ENCODE results near the gene GPR55.

The GPR55 gene

DNA sequence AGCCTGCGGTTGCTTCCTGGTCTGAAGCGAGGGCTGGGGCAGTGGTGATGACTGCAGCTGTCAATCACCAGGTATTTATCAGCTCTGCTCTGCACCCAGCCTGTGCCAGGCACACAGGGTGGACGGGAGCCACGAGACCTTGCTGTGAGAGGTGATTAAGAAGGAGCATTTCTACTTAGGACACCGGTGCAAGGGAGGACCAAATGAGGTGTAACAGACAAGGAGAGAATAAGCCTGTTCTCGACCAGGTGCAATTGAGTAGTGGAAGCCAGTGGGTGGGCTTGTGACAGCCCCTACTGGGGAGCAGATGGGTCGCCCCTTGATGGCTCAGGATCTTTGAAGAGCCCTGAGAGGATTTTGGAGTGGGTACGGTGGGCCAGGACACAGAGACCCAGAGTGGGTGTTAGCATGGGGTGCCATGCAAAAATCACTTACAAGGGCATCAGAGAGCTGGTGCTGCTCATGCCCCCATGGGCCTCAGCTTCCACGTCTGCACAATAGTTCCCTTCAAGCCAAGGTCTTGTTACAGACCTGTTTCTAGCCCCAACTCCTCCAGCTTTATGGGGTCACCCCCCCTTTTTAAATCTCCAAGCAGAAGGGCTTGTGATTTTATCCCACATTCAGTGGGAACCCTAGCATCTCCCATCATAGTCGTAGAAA is 24.6 kb downstream of the GPR55 start:
- no peak for DNase-seq (ENCODE audit: low spot score)

DNA sequence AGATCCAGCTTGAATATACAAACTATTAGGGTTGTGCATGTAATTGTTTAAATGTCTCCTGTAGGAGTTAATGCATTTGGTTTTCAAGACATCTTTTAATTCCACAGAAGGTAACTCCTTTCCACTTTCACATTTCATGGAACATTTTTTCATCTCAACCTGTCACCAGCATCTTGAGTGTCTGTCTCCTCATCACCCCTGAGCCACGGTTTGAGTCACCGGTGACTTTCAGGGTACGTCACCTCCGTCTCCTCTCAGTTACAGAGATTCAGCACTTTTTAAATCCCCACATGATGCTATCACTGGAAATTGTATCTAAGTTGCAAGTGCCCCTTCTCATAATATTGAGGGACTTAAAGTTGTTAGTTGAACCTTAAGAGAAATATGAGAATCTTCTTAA is 25.3 kb downstream of the GPR55 start:
- no peak for DNase-seq (ENCODE audit: low spot score)

DNA sequence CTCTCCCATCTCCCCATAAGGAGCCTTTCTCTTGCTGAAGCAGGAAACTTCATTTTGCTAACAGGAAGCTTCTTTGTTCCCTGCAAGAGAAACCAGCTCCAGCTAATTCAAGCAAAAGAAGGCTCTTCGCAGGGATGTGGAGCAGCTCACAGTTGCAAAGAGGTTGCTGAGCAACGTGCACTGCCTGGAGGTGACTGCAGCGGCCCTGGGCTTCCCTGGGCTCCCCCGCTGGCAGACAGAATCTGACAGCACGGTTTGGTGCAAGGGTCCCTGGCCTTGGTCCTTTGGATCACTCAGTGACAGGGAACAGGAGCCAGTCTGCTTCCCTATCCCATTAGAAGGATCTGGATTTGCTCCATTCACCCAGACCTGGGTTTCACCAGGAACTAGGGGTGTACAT is 25.8 kb downstream of the GPR55 start:
- DNase-seq (ENCODE audit: low spot score), result peak; percentile 76

- no peak for DNase-seq (ENCODE audit: low spot score)
Measured at GRCh38 chr2:230898713-230899091, 26.3 kb downstream of the GPR55 start.

- DNase-seq (ENCODE audit: low spot score), result no peak
Measured at GRCh38 chr2:230898016-230898712, 26.9 kb downstream of the GPR55 start.

- no peak for DNase-seq (ENCODE audit: low spot score)
Measured at GRCh38 chr2:230896346-230897115, 28.5 kb downstream of the GPR55 start.

DNA sequence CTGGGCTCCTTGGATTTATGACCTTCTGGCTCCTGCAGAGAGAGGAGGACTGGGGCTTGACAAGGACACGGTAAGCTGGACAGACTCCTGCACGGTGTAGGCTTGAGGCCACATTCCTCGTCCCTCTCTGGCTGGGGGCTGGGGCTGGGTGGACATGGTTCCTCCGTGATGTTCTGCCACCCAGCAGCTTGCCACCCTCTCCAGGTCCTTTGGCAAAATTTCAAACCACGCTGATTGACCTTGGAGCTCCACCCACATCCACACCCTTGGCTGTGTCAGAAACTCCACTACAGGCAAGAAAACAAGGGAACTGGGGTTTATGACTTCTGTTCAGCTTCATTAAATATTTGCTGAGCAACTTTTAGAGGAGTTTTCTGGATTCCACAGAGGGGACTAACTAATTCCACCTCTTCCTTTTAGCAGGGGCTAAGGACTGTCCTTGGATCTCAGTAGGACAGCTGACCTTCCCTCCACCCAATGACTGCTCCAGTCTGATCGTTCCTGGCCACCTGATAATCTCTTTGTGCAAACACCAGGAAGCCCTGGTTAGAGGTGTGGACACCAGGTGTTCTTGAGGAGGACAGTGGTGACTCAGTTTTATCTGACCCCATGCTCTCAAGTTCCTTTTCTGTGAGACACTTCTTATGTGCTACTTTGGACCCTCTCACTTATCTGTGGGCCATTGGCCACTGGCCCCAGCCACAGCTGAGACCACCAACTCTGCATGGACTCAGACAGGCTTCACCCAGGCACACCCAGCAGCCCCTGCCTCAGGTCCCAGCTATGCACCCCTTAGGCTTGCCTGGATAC is 29.3 kb downstream of the GPR55 start:
- no peak for DNase-seq (ENCODE audit: low spot score)

DNA sequence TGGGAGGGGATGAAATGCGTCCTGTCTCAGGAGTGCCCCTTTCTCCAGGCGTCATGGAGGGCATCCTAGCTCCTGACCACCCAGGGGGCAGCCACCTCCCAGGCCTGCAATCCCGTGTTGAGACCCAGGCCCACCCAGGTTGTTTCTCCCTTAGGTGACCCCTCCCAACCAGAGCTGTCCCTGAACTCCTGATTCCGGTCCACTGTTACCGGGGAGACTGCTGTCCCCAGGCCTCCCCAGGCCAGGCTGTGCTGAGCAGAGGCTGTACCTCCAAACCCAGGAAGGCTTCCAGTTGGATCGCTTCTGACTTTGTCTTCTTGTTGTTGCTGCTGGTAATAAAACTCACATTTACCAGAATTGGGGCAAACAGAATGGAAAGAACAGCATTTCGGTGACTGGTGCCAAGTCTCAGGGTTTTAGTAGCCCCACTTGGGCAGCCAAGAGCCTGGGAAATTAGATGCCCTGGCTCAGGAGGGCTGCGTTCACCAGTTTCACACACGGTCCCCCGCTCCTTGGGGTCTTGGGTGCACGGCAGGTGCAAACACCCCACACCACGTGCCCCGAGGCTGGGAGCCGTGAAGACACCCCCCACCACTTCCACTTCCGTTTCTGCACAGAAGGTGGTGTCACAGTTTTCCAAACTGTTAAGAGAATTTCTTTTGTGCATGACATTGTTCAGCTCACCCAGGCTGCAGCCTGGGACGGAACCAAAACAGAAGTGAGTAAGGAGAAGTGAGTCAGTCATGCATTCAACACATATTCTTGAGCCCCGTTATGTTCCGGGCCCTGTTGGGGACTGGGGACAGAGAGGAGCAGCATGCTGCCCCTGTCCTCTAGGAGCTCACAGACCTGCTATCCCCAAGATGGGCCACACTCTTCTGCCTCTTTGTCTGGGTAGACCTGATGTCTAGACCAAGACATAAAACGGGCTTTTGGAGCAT is 30.9 kb downstream of the GPR55 start:
- DNase-seq (ENCODE audit: low spot score), result peak; percentile 76

DNA sequence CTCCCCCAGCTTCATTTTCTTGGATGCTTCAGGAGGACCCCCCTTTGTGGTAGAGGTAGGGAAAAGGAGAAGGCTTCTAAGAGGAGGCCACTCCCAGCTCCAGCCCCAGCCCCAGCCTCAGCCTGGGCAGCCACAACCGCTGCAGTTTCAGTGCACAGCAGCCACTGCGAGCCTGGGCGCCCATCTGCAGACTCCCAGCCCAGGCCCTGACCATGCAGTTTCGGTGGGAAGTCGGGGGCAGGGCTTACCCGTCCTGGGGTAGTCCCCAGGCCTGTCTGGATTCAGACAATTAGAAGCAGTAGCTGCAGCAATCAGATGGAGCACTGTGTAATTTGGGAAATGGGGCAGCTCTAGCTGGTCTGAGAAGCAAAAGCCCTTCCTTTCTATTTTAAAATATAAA is 31.7 kb downstream of the GPR55 start:
- DNase-seq (ENCODE audit: low spot score), result peak; percentile 56

- DNase-seq (ENCODE audit: low spot score), result no peak
Measured at GRCh38 chr2:230891509-230891908, 33.5 kb downstream of the GPR55 start.

DNA sequence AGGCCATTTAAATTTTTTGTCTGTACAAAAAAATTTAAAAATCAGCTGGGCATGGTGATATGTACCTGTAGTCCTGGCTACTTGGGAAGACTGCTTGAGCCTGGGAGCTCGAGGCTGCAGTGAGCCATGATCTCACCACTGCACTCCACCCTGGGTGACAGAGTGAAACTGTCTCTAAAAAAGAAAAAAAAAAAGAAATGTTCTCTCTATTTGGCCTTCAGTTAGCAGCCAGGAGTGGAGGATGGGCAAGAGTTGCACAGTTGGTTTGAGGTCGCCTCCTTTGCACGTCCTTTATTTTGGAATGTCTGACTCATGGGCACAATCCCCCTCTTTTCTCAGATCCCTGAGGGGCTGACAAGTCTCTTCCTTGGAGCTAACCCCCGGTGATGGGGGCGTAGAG is 34.0 kb downstream of the GPR55 start:
- no peak for DNase-seq (ENCODE audit: low spot score)

DNA sequence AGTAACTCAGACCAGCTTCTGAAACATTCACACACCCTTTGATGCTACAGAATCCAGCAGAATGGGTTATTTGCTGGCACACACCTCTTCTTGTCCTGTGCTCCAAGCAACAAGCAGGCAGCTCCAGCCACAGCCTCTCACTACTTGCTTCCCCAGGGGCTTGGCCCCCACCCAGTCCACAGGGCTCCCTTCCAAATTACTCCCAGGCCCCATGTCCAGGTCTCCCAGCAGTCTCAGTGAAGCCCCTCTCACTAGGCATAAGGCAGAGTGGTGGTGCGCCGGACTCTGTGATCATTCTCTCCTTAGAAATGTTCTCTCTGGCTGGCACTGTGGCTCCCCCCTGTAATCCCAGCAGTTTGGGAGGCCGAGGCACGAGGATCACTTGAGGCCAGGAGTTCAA is 34.4 kb downstream of the GPR55 start:
- DNase-seq (ENCODE audit: low spot score), result peak; percentile 35

- DNase-seq (ENCODE audit: low spot score), result no peak
Measured at GRCh38 chr2:230889911-230890601, 35.0 kb downstream of the GPR55 start.

- no peak for DNase-seq (ENCODE audit: low spot score)
Measured at GRCh38 chr2:230888824-230889400, 36.1 kb downstream of the GPR55 start.

DNA sequence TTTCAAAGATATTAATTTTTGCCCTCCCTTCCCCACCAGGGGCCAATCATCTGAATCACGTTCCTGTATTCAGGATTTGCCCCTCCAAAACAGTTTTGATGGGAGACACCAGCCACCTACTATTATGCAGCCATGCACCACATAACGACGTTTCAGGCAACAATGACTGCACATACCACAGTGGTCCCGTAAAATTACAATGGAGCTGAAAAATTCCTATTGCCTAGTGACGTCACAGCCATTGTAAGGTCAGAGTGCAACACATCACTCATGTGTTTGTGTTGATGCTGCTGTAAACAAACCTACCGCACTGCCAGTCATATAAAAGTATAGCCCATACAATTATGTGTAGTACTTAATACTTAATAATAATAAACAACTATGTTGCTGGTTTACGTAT is 37.7 kb downstream of the GPR55 start:
- DNase-seq (ENCODE audit: low spot score), result no peak

DNA sequence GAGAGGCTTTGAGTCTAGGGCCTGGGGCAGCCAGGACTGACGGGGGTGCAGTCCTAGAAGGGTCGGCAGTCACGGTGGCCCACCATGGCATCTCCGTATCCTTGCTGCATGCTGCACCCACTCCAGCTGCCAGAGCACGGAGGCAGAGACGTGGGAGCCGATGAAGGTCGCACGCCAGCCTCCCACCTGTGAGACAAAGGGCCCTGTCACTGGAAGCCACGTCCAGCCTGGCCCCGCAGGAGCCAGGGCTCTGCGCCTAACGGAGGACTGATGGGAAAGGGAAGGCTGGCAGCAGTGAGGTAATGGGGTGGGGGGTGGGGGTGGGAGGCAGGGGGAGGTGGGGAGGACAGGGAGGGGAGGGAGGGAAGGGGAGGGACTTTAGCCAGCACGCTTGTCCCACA is 38.4 kb downstream of the GPR55 start:
- no peak for DNase-seq (ENCODE audit: low spot score)

GRCh38 chr2:230886206-230886605 is 38.8 kb downstream of the GPR55 start:
- DNase-seq (ENCODE audit: low spot score), result no peak

GRCh38 chr2:230885463-230886130 is 39.4 kb downstream of the GPR55 start:
- peak; percentile 91 for DNase-seq (ENCODE audit: low spot score)

- no peak for DNase-seq (ENCODE audit: low spot score)
Measured at GRCh38 chr2:230881840-230882239, 43.2 kb downstream of the GPR55 start.

DNA sequence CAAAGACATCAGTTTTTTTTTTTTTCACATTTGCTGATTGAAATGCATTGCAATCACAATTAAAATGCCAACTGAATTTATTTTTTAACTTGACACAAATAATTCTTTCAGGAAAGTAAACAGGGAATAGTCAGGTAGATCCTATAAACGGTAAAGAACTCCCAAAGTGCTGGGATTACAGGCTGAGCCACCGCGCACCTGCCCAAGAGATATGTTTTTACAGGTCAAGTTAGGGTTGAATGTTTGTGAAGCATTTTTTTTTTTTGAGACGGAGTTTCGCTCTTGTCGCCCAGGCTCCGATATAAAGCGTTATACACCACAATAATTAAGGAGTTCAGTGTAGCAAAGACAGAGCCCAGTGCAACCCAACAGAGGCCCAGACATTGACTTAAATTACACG is 45.2 kb downstream of the GPR55 start:
- no peak for DNase-seq (ENCODE audit: low spot score)

Data from Ammon's horn (tissue), 1 donor.